ENCODE data around the gene DCXR. TPM values are rescaled to one million over a fixed set of nuclear protein-coding genes. Genes with fewer than 3 reads are reported as not detected.

The DCXR gene
- total RNA-seq, 1 donor from 2014 or later, result 118 TPM

DNA sequence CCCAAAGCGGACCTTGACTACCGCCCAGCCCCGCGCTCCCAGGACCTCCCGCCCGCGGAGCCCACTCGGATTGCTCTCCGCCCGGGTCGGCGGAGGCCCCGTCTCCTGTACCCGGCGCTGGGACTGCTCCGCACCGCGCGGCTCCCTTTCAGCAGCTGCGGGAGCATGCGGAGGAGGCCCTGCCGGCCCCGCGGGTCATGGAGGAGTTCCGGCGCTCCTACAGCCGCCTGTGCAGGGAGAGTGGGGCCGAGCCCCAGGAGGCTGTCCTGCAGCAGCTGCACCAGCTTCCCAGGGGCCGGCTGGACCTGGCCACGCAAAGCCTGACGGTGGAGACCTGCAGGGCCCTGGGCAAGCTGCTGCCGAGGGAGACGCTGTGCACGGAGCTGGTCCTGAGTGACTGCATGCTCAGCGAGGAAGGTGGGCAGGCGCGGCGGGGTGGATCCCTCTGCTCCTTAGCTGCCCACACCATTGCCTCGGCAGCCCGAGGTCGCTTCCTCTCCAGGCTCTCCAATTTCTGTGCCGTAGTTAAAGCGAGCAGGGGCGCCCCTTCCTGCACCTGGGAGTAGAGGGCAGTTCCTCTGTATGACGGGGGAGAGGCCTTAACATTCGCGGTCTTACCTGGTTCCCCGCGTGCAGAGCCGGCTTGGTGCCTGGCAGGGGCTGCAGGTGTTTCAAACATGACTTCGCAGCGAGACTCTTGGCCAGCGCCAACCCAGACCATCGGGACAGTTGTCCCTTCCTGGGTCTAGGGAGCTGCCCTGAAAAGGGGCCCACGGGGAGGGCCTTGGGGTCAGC, 13.9 kb downstream of the DCXR start:
- intact Hi-C loops (cut with micrococcal nuclease), result loop anchor here (1.0 to 5.0 kb wide), 7 partner anchors 14 to 151 kb away; partner anchors contain the start of genes ALYREF, ANAPC11, ARHGDIA and ASPSCR1

DNA sequence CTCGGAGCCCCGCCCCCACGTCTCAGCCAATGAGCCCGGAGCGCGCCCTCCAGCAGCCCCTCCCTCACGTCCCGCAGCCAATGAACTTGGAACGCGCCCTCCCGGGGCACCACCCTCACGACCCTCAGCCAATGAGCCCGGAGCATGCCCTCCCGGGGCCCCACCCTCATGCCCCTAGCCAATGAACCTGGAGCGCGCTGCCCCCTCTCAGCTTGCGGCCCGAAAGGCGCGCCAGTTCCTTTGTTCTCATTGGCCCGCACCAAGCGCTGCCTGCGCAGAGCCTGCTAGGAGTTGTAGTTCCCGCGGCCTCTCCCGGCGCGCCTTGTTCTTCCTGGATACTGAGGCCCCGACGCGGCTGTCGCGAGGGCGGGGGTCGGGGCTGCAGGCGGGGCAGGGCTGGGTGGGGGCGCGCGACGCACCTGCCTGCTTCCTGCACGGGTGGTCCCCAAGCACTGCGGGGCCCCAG, 14.5 kb downstream of the DCXR start, which contains the start of gene LRRC45:
Gene LRRC45, plus strand, starts transcription at position 325 of the 466 bp plus-strand sequence. CDS start 339 bp downstream, outside the sequence.
- intact Hi-C loops (cut with micrococcal nuclease), result loop anchor here (1.0 to 5.0 kb wide), 7 partner anchors 14 to 151 kb away; partner anchors contain the start of genes ALYREF, ANAPC11, ARHGDIA and ASPSCR1

DNA sequence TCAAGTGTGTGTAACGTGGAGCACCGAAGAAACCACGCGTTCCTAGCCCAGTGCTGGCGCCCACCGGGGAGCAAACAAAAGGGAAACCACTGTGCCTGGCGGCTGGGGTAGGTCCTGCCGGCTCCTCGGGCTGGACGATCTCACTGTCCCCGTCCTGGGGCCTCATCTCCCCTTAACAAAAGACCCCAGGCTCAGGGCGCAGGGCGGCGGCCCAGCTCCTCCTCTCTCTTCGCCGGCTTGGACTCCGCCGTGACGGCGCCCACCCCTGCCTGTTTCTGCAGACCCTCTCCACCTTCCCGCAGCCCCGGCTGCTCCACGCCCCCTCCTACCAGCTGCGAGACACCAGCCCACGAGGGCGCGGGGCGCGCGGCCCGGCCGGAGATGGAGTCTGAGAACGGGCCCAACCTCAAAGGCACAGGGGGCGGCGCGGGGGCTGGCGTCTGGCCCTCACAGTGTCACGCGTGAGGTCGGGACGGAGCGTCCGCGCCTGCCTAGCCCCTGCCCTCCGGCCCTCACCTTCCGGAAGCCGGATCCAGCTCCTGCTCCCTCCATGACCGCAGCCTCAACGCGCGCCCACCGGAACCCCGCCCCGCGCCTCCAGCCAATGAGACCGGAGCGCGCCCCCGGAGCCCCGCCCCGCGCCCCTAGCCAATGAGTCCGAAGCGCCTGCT, 15.1 kb downstream of the DCXR start, which contains the start of gene CENPX:
Gene CENPX, minus strand, starts transcription at position 569 of the 671 bp plus-strand sequence. Its CDS starts 17 bp downstream, at position 552.
- intact Hi-C loops (cut with micrococcal nuclease), result loop anchor here (5.0 kb wide), 2 partner anchors 95 to 150 kb away; partner anchors contain the start of genes ARHGDIA and MAFG

DNA sequence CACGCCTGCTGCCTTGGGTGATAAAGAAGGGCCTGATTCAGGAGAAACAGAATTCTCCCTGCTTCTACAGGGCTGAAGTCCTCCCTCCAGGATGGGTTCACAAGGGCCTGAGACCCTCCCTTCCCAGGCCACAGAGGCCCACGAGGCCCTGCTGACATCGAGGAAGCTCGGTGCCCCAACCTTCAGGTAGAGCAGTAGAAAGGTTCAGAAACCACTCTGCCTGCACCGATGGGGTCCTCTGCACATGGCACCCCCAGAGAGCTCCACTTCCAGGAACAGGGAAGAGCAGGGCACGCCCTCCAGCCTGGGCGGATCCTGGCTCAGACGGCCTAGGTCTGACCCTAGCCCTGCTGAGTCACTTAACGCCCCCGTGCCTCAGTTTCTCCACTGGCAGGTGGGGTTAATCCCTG, 15.6 kb downstream of the DCXR start:
- intact Hi-C loops (cut with micrococcal nuclease), result loop anchor here (1.0 to 5.0 kb wide), 3 partner anchors 63 to 150 kb away; partner anchors contain the start of genes ARHGDIA and MAFG

DNA sequence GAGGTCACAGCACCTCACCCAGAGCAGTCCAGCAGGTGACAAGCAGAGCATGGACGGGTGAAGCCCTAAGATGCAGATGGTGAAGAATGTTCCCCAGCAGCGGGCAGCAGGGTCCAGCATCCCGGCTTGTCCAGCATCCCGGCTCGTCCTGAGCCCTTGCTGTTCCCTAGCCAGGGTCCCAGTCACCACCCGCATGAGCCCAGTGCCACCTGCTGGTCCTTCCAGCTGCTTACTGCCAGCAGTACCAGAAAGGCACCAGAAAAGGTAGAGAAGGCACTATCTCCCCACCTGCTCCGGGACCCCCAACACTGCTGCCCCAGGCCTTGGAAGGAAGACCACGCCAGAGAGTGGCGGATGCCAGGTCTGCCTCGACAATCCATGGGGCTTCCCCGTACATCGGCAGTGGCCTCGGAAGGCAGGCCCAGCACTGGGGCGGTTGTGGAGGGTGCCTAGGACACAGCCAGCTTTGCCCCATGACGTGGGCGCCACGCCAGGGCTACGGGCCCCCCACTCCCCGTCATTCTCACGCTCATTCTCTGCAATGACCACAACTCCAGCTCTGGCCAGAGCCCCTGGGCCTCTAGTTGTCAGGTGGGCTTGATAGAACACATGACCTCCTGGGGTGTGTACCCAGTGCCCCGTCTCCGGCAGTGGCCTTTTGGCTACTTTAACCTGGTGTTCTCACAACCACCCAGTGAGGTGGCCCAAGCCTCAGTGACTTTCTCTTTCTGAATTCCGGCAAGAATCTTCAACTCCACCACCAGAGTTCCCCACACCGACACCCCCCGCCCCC, 16.2 kb downstream of the DCXR start:
- intact Hi-C loops (cut with micrococcal nuclease), result loop anchor here (1.0 to 5.0 kb wide), 3 partner anchors 62 to 149 kb away; partner anchors contain the start of genes ARHGDIA and MAFG

DNA sequence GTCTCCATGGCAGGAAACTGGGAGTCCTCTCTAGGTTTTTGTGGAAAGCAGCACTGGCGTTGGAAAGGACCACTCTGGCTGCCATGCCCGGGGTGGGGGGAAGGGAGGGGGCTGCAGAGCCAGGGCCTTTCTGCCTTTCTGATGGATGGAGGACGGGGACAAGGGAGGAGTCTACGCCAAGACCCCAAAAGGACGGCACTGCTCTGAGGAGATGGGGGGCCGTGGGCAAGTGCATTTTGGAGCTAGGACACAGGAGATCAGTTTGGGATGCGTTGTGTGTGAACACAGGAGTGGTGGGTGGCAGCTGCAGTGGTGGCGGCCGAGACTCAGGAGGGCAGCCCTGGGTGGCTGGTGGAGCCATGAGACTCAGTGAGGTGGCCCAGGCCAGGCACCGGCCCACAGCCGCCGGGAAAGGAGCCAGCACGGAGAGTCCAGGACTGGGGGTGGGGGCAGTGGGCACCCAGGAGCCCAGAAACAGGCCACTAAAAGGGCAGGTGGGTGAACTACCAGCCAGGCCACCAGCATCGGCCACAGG, 16.9 kb downstream of the DCXR start:
- intact Hi-C loops (cut with micrococcal nuclease), result loop anchor here (1.0 to 5.0 kb wide), 3 partner anchors 61 to 148 kb away; partner anchors contain the start of genes ARHGDIA and MAFG

DNA sequence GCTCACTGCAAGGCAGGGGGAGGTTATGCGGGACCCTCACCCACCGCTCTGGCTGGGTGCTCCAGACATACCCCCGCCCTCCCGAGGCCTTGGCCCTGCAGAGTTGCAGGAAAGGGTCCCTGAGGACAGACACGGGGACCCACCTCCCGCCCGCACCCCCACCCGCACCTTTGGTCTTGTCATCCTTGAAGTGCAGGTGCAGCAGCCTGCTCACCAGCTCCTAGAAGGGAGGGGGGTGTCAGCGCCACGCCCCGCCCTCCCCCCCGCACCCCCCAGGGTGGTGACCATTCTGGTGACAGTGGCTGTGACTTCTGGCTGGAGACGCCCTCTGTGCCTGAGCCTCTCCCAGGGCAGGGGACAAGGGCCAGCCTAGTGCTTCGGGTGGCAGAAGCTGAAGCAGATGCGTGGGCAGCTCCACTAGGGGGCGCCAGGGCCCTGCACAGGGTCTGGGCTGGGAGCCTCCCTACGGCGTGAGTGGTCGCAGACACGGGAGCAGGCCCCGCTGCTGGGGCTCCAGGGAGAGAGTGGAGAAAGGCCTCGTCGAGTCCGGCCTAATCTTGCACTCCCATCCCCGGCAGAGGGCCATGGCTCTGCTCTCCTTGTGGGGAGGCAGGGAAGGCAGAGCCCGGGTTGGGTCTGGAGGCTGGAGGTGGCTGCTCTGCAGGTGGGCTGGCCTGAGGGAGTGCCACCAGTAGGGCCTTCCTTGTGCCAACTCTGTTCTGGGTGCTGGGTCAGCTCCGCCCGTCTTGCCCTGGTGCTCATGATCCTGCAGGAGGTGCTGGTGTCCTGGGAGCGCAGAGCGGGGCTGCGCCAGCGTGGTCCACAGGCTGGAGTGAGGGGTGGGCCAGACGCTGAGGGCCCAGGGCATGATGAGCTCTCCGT, 17.6 kb downstream of the DCXR start:
- intact Hi-C loops (cut with micrococcal nuclease), result loop anchor here (5.0 kb wide), 2 partner anchors 93 to 148 kb away; partner anchors contain the start of genes ARHGDIA and MAFG

DNA sequence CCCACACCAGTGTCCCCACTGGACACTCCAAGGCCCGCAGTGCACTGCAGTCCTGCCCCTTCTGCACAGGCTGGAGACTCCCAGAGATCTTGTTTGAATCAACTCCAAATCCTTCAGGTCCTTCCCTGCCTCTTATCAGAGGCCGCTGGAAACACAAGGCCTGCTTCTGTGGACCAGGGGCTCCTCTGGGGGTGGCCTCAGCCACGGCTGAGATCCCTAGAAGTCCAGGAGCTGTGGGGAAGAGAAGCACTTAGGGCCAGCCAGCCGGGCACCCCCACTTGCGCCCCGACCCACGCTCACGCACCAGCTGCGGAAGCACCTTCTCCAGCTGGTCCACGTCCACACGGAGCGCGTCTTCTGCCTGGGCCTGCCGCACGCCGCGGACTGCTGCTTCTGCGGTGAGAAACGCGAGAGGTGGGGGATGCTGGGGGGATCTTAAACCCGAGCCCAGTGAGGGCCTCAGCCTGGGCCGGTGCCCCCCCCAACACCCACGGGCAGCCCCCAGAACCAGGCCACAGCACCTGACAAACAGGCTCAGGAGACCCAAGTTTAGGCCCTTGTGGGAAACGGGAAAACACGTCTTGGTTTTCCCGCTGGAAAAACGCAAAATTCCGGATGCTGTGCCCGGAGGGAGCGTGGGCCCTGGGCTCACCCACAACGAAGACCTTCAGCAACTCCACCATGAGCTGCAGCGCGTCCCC, 18.4 kb downstream of the DCXR start:
- intact Hi-C loops (cut with micrococcal nuclease), result no loop called here

DNA sequence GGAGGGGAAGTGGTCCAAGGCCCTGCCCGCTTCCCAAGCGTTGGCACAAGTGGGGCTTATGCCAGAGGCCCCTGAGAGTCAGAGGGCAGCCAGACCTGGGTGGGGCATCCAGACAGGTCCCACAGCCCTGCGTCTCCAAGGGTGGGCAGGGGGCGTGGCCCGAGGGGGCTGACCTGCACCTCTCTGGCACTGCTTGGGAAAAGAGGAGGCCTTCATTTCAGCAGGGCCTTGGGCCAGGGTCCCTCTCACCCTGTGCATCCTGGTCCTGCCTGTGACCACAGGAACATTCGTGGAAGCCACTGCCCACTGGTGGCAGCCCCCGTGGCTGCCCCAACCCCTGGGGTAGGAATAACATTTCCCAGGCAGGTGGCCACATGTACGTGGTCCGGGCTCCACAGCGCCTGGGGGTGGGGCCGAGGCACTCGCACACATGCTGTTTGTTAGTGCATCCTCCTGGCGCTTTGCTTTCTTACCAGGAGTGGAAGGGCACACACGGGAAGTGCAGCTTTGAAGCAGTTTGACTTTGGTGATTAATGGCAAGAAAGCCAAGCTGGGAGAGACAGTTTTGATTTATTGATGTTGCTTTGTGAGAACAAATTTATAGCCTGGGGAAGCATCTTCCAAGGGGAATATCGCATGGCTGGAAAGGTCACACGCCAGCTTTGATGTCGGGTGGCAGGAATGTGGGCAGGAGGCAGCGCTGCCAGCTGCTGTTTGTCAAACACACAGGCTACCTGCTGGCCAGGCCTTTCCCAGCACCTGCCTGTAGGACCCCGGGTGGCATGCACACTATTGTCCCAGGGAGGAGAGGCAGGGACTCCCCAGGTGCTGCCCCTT, 19.1 kb downstream of the DCXR start:
- intact Hi-C loops (cut with micrococcal nuclease), result no loop called here

DNA sequence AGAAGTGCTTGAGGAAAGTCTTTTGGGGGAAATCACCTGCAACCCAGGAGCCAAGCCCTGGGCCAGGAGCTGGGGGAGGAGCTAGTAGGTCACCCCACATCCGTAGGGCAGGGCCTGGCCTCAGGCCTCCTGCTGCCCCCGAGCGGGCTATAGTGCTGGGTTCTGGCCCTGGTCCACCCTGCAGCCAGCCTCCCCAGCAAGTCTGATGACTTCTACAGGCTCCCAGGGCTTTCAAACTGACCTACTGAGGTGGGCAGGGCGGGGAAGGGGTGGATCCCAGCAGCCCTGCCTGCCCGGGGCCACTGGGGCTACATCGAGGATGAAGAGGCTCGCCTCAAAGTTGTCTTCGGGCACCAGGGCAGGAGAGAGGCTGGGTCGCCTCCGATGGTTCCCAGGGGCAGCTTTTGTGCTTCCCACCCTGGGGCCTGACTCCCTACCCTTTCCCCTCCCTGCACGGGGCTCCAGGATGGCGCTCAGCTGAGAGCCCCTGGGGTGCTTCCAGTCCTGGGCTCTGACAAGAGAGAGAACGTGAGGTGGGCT, 19.8 kb downstream of the DCXR start:
- intact Hi-C loops (cut with micrococcal nuclease), result no loop called here

DNA sequence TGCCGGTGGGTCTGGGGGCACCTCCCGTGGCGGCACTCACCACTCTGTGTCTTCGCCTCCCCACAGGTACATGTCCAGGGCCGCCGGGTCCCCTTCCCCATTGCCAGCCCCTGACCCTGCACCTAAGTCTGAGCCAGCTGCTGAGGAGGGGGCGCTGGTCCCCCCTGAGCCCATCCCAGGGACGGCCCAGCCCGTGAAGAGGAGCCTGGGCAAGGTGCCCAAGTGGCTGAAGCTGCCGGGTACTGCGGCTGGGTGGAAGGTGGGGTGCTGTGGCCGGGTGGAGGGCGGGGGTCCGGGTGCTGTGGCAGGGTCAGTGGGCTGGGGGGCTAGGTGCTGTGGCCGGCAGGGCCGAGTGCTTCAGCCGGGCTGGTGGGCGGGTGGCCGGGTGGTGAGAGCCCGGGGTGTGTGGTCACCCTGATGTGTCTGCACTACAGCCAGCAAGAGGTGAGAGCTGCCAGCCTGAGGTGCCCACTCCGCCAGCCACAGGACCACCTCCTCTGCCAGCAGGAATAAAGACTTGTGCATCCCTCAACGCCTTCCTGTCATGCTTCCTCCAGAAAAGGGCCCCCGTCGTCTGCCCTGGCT, 20.5 kb downstream of the DCXR start:
- intact Hi-C loops (cut with micrococcal nuclease), result no loop called here

DNA sequence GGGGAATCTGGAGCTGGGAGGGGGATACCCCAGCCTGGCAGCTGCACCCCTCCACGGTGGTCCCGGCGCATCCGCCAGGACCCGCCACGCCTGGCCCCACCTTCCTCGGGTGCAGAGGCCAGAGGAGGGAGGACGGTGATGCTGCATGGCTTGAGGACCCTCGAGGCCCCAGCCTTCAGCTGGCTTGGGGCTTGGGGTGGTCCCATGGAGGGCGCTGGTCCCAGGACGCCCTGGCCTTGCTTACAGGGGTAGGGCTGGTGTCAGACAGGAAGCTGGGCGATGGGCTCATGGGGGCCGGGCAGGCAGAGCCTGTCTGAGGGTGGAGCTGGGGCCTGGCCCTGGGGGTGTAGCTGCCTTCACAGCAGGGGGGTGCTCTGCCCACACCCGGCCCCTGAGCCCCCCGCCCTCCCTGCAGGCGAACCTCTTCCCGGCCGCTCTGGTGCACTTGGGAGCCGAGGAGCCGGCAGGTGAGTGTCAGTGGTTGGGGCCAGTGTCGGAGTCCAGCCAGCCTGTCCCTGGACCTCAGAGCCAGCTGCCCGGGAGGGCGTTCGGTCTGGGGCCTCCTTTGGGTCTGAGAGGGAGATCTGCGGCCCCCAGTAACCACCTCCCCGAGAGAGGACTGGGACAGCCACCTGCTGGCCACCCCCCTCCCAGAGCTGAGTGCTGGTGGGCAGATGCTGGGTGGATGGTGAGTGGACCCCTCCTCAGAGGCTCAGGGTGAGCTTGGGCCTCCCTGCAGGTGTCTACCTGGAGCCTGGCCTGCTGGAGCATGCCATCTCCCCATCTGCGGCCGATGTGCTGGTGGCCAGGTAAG, 21.2 kb downstream of the DCXR start:
- intact Hi-C loops (cut with micrococcal nuclease), result no loop called here

DNA sequence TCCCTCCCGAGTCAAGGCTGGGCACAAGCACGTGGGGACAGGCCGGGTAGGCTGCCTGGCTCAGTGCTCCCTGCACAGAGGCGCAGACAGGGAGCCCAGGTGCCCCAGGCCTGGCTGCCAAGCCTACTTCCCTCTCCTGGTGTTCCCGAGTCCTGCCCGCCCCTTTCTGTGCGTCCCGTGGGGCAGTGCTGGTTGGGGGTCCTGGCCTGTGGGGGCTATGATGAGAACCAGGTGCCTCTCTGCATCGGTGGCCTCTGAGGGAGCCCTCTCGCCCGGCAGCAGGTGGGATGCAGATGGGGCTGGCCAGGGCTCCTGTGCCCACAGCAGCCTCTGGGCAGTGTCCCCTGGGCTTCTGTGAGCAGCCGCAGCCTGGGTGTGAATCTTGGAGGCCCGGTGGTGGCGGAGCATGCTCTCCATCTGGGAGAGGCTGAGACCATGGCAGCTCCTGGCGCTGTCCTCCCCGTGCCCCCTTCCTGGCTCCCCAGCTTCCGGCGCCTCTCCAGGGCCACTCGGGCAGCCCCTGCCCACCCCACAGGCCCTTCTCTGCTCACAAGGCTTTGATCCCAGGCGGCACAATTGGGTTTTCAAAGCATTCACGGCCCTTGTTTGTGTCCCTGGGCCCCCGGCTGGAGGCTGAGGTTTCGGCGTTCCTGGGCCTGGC, 22.1 kb downstream of the DCXR start:
- intact Hi-C loops (cut with micrococcal nuclease), result no loop called here

DNA sequence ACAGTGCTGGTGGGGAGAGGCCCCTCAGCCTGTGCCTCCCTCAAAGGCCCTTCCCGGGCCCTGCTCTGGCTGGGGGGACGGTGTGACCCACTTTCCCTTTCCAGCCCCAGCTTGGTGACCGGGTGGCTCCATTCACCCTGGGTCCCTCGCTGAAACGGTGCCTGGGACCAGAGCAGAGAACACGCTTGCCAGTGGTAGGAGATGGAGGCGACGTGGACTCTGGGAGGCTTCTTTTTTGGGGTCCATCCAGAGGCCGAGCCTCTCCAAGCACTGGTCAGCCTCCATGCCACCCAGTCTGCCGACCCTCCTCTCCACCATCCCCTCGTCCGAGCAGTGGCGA, 22.6 kb downstream of the DCXR start:
- intact Hi-C loops (cut with micrococcal nuclease), result no loop called here

DNA sequence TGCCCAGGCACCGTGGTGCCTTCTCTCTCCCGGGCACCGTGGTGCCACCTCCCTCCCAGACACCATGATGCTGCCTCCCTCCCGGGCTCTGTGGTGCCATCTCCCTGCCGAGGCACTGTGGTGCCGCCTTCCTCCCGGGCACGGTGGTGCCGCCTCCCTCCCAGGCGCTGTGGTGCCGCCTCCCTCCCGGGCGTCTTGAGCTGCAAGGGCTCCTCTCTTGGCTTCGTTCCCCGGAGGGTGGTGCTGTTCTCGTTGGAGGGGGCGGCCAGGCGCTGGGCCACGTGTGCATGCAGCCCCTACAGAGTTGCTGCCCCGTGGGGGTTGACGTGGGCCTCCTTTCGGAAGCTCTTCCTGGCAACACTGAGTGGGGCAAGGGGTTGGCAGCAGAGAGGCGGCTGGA, 23.1 kb downstream of the DCXR start:
- intact Hi-C loops (cut with micrococcal nuclease), result no loop called here

DNA sequence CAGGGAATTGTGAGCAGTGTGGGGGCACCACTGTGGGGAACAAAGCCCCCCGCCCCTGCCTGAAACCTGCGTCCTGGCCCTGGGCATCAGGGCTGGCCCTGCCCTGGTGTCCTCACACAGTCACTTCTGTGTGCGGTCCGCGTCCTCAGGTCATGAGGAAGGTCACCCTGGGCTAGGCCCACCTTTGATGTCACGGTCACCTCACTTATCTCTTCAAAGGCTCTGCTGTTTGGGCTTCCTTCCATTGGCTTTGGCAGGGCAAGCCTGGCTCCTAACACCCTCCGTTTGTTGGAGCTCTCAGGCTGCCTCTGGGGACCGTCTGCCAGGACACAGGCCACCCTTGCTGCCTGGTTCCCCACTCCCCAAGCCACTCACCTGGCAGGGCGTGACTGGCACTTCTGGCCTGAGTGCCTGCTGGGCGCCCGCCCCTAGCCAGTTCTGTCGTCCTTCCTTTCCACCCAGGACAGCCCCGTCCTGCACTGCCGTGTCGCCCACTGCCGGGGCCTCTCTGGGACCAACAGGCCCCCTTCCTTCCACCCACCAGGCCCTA, 23.6 kb downstream of the DCXR start:
- intact Hi-C loops (cut with micrococcal nuclease), result no loop called here

Measured in T-helper 2 cell treated with Interferon-gamma antibody and Interleukin-4, amounts not matched to agents 100 ng/mL and 5 ng/mL, for 36 hours (primary cell).